ENCODE measurements around the gene ENOX1.

Gene ENOX1

DNA sequence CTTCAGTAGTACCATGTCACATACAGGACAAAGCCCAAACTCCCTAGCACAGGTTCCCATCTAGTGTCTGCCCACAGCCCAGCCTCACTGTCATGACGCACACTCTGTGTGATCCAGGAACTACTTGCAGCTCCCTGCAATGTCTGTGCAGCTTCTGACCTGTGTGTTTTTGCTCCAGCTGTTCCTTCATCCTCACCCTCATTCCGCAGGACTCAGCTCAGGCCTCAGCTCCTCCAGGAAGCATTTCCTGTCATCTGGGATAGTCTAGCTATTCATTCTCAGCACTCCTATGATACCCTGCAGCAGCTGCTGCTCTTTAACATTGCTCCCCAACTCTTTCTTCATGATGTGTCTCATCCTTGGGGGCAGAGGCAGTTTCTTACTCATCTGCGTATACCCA is 56.1 kb downstream of the ENOX1 start:
- no peak overlapping the region for H3K4me3 ChIP-seq (ENCODE audit: low read length)

DNA sequence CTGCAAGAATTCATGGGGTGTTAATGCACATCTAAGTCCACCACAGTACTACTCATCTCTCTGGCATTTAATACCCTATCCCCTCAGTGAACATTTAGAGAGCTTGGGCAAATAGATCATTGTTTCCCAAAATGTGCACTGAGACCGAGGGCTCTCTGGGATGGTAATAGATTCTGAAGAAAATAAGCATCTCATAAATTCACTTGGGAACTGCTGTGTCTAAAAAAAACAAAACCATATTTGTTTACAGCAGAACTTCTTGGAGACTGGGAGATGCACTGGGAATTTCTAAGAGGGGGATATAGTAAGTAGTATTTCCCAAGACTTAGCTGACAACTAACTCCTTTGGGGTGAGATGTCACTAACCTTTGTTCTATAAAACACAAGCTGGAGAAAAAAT is 58.4 kb downstream of the ENOX1 start:
- DNase-seq (ENCODE audit: low read depth) = no peak
- TF ChIP-seq, protein P1, sequence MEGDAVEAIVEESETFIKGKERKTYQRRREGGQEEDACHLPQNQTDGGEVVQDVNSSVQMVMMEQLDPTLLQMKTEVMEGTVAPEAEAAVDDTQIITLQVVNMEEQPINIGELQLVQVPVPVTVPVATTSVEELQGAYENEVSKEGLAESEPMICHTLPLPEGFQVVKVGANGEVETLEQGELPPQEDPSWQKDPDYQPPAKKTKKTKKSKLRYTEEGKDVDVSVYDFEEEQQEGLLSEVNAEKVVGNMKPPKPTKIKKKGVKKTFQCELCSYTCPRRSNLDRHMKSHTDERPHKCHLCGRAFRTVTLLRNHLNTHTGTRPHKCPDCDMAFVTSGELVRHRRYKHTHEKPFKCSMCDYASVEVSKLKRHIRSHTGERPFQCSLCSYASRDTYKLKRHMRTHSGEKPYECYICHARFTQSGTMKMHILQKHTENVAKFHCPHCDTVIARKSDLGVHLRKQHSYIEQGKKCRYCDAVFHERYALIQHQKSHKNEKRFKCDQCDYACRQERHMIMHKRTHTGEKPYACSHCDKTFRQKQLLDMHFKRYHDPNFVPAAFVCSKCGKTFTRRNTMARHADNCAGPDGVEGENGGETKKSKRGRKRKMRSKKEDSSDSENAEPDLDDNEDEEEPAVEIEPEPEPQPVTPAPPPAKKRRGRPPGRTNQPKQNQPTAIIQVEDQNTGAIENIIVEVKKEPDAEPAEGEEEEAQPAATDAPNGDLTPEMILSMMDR (conservative IDR thresholded peaks at IDR 0.05; ENCODE audit: low read length) = no peak
- H3K4me3 ChIP-seq (ENCODE audit: low read length) = no peak overlapping the region

More for the DNA sequence above, 56.1 kb downstream of the ENOX1 start:
- DNase-seq (ENCODE audit: low read depth) = peak; percentile 38
- TF ChIP-seq, protein P1 (conservative IDR thresholded peaks at IDR 0.05; ENCODE audit: low read length) = no peak

GRCh38 chr13:43727856-43728255 is 58.9 kb downstream of the ENOX1 start:
- no peak overlapping the region for H3K4me3 ChIP-seq (ENCODE audit: low read length)
- DNase-seq (ENCODE audit: low read depth) = no peak
- TF ChIP-seq, protein P1 (conservative IDR thresholded peaks at IDR 0.05; ENCODE audit: low read length) = no peak

- no peak for DNase-seq (ENCODE audit: low read depth)
- H3K4me3 ChIP-seq (ENCODE audit: low read length) = no peak overlapping the region
- TF ChIP-seq, protein P1 (conservative IDR thresholded peaks at IDR 0.05; ENCODE audit: low read length) = no peak
Observed at GRCh38 chr13:43725460-43725859, 61.3 kb downstream of the ENOX1 start.

GRCh38 chr13:43720780-43721397 is 65.9 kb downstream of the ENOX1 start:
- TF ChIP-seq, protein P1 (conservative IDR thresholded peaks at IDR 0.05; ENCODE audit: low read length) = no peak
- DNase-seq (ENCODE audit: low read depth) = no peak
- no peak overlapping the region for H3K4me3 ChIP-seq (ENCODE audit: low read length)

DNA sequence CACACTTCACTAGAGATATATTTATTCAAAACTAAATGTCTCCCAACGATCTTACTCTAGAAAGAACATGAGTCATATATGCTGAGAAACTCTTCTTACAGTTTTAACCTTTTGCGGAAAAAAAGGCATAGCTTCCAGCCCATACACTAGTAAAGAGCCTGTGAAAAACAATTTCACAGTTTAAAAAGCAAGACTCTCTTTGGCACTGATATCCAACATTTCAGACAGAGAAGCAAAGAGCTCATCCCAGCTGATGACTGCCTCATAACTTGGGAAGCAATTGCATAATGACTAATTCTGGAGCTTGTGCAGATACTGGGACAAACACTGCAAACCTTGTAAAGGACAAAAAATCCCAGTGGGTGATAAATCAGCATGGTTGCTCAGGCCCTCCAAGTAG is 88.0 kb downstream of the ENOX1 start:
- TF ChIP-seq, protein P1 (conservative IDR thresholded peaks at IDR 0.05; ENCODE audit: low read length) = no peak
- DNase-seq (ENCODE audit: low read depth) = peak; percentile 36
- H3K4me3 ChIP-seq (ENCODE audit: low read length) = no peak overlapping the region

- no peak overlapping the region for H3K4me3 ChIP-seq (ENCODE audit: low read length)
- DNase-seq (ENCODE audit: low read depth) = no peak
- TF ChIP-seq, protein P1 (conservative IDR thresholded peaks at IDR 0.05; ENCODE audit: low read length) = no peak
Observed at GRCh38 chr13:43698009-43698408, 88.8 kb downstream of the ENOX1 start.
